Heart right ventricle (tissue), 16 donors: ENCODE results near the gene PRPF19. TPM values are rescaled to one million over a fixed set of nuclear protein-coding genes. Genes with fewer than 3 reads are reported as not detected.

Experiments used
- ATAC-seq, 8 donors: fragments of 200-7000 bp; cut with Tn5 transposase; one replicate each; pipeline ENCODE4 v1.9.1; 2020; ENCODE audit warnings: mild to moderate bottlenecking in 8 of 8, moderate library complexity in 8 of 8, moderate number of reproducible peaks in 1 of 8
- DNase-seq, 2 donors: peaks; one replicate each; pipeline ENCODE4 v3.0.0-alpha.2; 2020
- H3K27ac ChIP-seq, 10 donors: fragments of 200-600 bp; sonication (generic) in 2 of 10; one replicate each; pipeline versions ENCODE4 v1.5.0 to v1.8.0; 2020 to 2022; ENCODE audit warnings: mild to moderate bottlenecking in 3 of 10
- H3K27me3 ChIP-seq, 7 donors: fragments of 200-600 bp; one replicate each; pipeline ENCODE4 v1.8.0; 2021 to 2022; ENCODE audit warnings: mild to moderate bottlenecking in 2 of 7
- H3K36me3 ChIP-seq, 9 donors: fragments of 200-600 bp; sonication (generic) in 1 of 9; one replicate each; pipeline versions ENCODE4 v1.5.0 to v1.8.0; 2020 to 2022; ENCODE audit warnings: mild to moderate bottlenecking in 2 of 9
- H3K4me1 ChIP-seq, 9 donors: fragments of 200-600 bp; sonication (generic) in 1 of 9; one replicate each; pipeline versions ENCODE4 v1.5.0 to v1.8.0; 2020 to 2022; ENCODE audit warnings: mild to moderate bottlenecking in 4 of 9
- H3K4me3 ChIP-seq, 10 donors: fragments of 200-600 bp; sonication (generic) in 2 of 10; one replicate each; pipeline versions ENCODE4 v1.5.0 to v1.8.0; 2020 to 2022; ENCODE audit warnings: mild to moderate bottlenecking in 7 of 10, moderate library complexity in 2 of 10
- H3K9me3 ChIP-seq, 11 donors: fragments of 200-600 bp in 10 of 11; sonication (generic) in 2 of 11; one replicate each; pipeline versions ENCODE4 v1.5.0 to v1.8.0; 2013 to 2022; ENCODE audit warnings: mild to moderate bottlenecking in 2 of 11, control low read depth in 1 of 11, moderate library complexity in 1 of 11
- CTCF ChIP-seq, 9 donors: fragments of 200-600 bp; sonication (generic) in 2 of 9; IDR thresholded peaks; one replicate each; pipeline versions ENCODE4 v1.5.0 to v1.8.0; 2021 to 2022; ENCODE audit warnings: antibody characterized with exemption in 9 of 9, mild to moderate bottlenecking in 5 of 9, moderate library complexity in 1 of 9
- WGBS, 2 donors: extraction: QIAGEN DNeasy Blood & Tissue Kit; methylation state at CpG; one replicate each; pipeline ENCODE4 v1.1.7; 2013; ENCODE audit warnings: inconsistent platforms in 1 of 2; 5-methylcytosine and 5-hydroxymethylcytosine counted together
- intact Hi-C, 10 donors: fragments of 100-400 bp; cut with DNase I; formaldehyde crosslinking; loops; one replicate each; pipeline versions ENCODE4 v1.11.1 to v1.14.2; 2022
- polyA plus RNA-seq, 2 donors: library from polyadenylated mRNA; stranded (reverse); fragments of 200-250 nt; gene quantifications; one replicate each; pipeline ENCODE4 v1.2.3, GENCODE V29; 2013
- total RNA-seq, 10 donors: library from RNA; stranded (reverse); fragmentation: NEBNext Ultra II Directional in 3 of 10; extraction: Animal tissue kit (Norgen Biotek cat#: 25700) in 3 of 10; gene quantifications; one replicate each; pipeline versions ENCODE4 v1.2.1 to v1.2.4, GENCODE V29; 2021 to 2023
- donor health status: Arrhythmogenic right ventricular cardiomyopathy.
- donor health status: ischemic (EF 13 %, LVEDD 7.1; RV severe dilation, severe dysfunction).
- donor health status: healthy with polysubstance abuse.
- donor health status: DM: no; HTN: yes; CAD: no.
- donor health status: DM: no; HTN: no; CAD: no.
- donor health status: ischemic (EF 25% LVEDD 6.9; RV normal size, moderate dysfunction).
- donor health status: ischemic (EF 25% LVEDD 5.7; RV mildly dilated, moderate dysfunction).
- donor health status: healthy.
- donor health status: DM: yes; HTN: yes; CAD: no.
- donor health status: Ischemic cardiomyopathy.
- donor health status: ischemic (EF 35%, LVEDD 5.7; RV mildly dilated, moderate dysfunction).
- donor health status: nonischemic (EF 11% LVEDD 7.7; RV severe dilation, severe dysfunction).
- donor health status: DM: yes; HTN: yes; CAD: no.
- donor health status: PGD.
- donor health status: ischemic (EF 29% LVEDD 5.4; RV normal size, mild dysfunction).
- donor health status: nonischemic (EF 23%, LVEDD 6.1; RV moderate dilation, normal function).

The PRPF19 gene
- total and polyA plus RNA-seq, 12 donors = 32.0 to 53.0 (median 40.1) TPM

GRCh38 chr11:60870276-60870675, 36.1 kb downstream of the PRPF19 start:
- no peak overlapping the region for H3K4me3 ChIP-seq
- no peaks in the 10 kb centered on the region for H3K9me3 ChIP-seq
- DNase-seq (no peak), ATAC-seq (no peak)
- peaks cover 3 to 61% (median 38%) of the 10 kb centered on the region in 9 donors for H3K4me1 ChIP-seq
- 75 to 78% methylated on average over 3 of the region's 3 CpGs for WGBS, 2 donors
- no peak overlapping the region for H3K27ac ChIP-seq
- no peak for TF ChIP-seq CTCF (IDR thresholded peaks at IDR 0.05)
- intact Hi-C loops = no loop called here
- no peaks in the 10 kb centered on the region for H3K36me3 ChIP-seq
- no peaks in the 10 kb centered on the region for H3K27me3 ChIP-seq

- TF ChIP-seq CTCF (IDR thresholded peaks at IDR 0.05) = no peak
- H3K36me3 ChIP-seq = no peaks in the 10 kb centered on the region
- no peak overlapping the region for H3K4me3 ChIP-seq
- DNase-seq (no peak), ATAC-seq (no peak)
- peaks cover 3 to 58% (median 38%) of the 10 kb centered on the region in 9 donors for H3K4me1 ChIP-seq
- intact Hi-C loops = no loop called here
- no peaks in the 10 kb centered on the region for H3K9me3 ChIP-seq
- H3K27me3 ChIP-seq = no peaks in the 10 kb centered on the region
- WGBS, 2 donors = 94 to 95% methylated on average over 7 of the region's 7 CpGs
- H3K27ac ChIP-seq = no peak overlapping the region
Observed at GRCh38 chr11:60869451-60869825, 36.9 kb downstream of the PRPF19 start.

- DNase-seq = no peak
- Histone ChIP-seq H3K9me3 (no peaks in the 10 kb centered on the region), H3K27me3 (no peaks in the 10 kb centered on the region), H3K27ac (no peak overlapping the region), H3K36me3 (no peaks in the 10 kb centered on the region), H3K4me1 (peaks cover 3 to 52% (median 36%) of the 10 kb centered on the region in 9 donors), H3K4me3 (no peak overlapping the region)
- 81 to 88% methylated on average over 10 of the region's 10 CpGs for WGBS, 2 donors
- intact Hi-C loops = no loop called here
- no peak for ATAC-seq
- TF ChIP-seq CTCF (IDR thresholded peaks at IDR 0.05) = no peak
Observed at GRCh38 chr11:60868682-60869450, 37.5 kb downstream of the PRPF19 start.

GRCh38 chr11:60867871-60868681, 38.3 kb downstream of the PRPF19 start:
- no peaks in the 10 kb centered on the region for H3K27me3 ChIP-seq
- TF ChIP-seq CTCF (IDR thresholded peaks at IDR 0.05) = no peak
- 87 to 91% methylated on average over 10 of the region's 10 CpGs for WGBS, 2 donors
- no peaks in the 10 kb centered on the region for H3K9me3 ChIP-seq
- peaks cover 3 to 44% (median 30%) of the 10 kb centered on the region in 9 donors for H3K4me1 ChIP-seq
- intact Hi-C loops = no loop called here
- no peak overlapping the region for H3K27ac ChIP-seq
- H3K36me3 ChIP-seq = no peaks in the 10 kb centered on the region
- no peak for ATAC-seq
- no peak for DNase-seq
- H3K4me3 ChIP-seq = no peak overlapping the region
